ENCODE data around the gene ARHGAP29.
A peak's percentile ranks its signal among the peaks of the same experiment; 100 is the strongest.

Gene ARHGAP29

GRCh38 chr1:94237291-94238226, at the start of gene ARHGAP29:
Gene ARHGAP29, minus strand, starts transcription at chr1:94237584. Its CDS starts 5,973 bp downstream, at chr1:94231611.
- DNase-seq = peak; percentile 49

- DNase-seq = no peak
These were observed 49.6 kb upstream of the ARHGAP29 start for GRCh38 chr1:94286864-94287437.

- no peak for DNase-seq
These were observed 47.8 kb upstream of the ARHGAP29 start for GRCh38 chr1:94285031-94285654.

DNA sequence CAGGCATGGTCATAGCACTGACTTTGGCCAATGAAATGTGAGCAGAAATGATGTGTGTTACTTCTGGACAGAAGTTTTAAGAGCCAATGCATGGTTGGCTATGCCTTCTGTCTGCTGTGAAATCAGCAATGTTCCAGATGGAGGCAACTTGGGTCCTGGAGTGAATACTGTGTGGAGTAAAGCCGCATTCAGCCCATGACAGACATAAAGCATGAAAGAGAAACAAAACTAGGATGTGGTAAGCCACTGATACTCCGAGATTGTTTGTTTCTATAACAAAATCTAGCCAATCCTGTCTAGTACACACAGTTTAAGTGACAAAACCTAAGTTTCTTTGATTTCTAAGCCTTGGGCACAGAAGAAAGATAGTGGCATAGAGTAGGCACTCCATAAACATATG, 47.1 kb upstream of the ARHGAP29 start:
- DNase-seq = no peak

- DNase-seq = no peak
These were observed 46.1 kb upstream of the ARHGAP29 start for GRCh38 chr1:94283462-94283861.

GRCh38 chr1:94282143-94282711, 44.8 kb upstream of the ARHGAP29 start:
- DNase-seq = no peak

DNA sequence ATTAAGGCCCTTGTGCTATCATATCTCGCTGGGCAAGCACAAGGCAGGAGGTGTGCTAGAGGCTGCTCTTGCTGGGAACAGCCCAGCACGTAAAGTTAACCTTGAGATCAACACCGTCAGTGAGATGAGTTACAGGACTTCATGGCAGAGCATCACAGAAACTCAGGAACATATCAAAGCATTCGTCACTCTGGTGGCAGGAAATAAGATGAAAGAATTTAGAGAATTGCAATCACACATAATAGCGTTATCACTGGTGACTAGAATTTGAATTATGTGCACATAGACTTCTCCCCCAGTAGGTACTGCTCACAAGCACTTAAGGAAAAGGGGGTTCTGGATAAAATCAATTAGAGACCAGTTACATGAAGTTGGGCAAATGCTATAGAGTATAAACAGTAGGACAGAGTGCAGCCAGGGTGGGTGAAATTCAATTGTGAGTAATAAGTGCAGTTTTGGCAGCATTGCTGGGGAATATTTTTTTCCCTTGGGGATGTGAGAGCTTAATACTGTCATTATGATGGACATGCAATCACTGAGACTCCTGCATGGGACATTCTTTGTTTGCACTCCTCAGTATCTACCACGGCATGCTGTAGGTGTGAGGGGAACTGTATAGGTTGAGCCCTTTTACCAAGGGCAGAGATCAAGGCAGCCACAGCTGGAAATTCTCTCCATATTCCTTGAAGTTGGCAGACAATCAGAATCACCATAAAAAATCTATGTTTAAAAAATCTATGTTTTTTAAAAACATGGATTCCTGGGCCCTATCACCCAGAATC, 44.2 kb upstream of the ARHGAP29 start:
- no peak for DNase-seq

- DNase-seq = no peak
These were observed 43.2 kb upstream of the ARHGAP29 start for GRCh38 chr1:94280541-94280940.

GRCh38 chr1:94279462-94279861, 42.1 kb upstream of the ARHGAP29 start:
- DNase-seq = no peak

DNA sequence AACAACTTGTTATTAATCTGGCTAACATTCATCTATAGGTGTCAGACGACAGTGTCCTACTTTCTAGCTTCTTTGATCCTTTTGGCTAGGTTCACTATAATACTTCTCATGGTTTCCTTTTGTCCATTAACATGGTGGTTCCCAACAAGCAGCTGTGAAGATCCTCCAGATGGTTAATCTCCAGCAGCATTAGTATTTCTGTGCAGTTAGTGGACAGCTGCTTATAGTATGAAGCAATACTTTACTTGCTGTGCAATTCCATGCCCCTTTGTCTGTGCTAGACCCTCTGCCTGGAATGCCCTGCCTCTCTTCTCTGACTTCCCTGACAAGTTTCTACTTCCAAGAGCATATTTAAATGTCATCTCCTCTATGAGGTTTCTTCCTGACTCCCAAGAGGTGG, 41.7 kb upstream of the ARHGAP29 start:
- DNase-seq = no peak

DNA sequence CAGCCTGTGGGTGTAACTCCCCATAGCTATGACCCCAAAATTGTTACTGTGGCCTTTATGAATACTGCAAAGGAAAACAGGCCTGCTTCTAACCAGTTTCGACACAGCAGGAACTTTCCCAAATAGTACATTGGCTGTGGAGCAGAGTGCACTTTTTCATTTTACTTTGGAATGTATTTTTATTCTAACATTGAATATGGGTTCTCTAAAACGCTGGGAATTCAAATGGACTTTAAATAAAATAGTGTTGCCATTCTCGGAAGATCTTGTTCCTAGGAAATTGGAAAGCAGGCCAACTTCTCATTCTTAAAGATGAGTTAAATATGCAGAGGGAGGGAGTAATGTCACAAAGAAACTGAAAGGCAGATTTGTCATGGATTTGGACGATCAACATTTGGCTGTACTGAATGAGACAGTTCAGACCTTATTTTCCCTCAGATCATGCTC, 39.6 kb upstream of the ARHGAP29 start:
- no peak for DNase-seq

- no peak for DNase-seq
These were observed 37.7 kb upstream of the ARHGAP29 start for GRCh38 chr1:94275083-94275482.

DNA sequence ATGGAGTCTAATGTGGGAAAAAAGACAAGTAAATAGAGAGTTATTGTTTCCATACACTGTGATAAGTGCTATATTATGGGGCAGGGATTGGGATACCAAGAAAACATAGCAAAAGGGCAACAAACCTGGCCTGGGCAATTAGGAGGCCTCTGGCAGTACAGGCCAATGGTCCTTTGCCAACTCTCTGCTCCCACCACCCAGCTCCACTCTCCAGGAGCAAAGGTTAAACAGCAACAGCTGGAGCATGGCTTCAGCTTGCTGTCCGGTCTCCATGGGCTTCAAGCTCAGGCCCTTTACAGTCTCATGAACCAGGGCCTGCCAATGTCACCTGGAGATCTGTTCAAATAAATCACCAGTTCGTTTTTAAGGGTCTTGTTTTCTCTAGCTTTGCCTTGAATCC, 37.2 kb upstream of the ARHGAP29 start:
- DNase-seq = no peak

GRCh38 chr1:94273111-94273510, 35.7 kb upstream of the ARHGAP29 start:
- DNase-seq = no peak

DNA sequence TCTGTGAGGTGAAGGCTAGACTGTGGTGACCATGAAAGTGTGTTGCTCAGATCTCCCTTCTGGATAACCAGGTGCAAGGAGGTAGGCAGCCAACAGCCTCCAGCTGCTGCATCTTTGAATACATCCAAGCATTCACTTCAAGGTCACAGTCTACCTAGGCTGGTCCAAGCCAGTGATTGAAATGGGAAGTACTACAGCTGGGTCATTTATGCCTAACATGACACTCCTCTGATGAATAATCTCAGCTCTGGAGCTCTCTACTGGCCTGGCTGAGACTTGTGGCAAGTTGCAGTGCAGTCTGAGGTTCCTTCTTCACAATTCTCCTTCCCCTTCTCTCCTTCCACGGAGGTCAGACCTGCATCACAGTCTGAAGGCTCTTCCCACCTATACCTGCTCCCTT, 35.0 kb upstream of the ARHGAP29 start:
- DNase-seq = no peak

DNA sequence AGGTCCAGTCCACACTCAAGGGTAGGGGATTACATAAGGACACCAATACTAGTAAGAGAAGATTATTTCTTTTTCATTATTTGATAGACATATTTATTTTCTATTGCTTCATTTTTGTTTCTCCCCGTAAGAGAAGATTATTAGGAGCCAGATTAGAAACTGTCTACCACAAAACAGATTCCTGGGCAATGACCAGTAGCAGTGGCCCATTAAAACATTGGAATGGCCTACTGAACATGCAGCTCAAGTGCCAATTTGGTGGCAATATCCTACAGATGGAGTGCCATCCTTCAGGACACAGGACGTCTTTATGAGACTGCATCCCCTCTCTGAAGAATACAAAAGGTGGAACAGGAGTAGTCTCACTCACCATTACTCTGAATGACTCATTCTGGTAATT, 34.0 kb upstream of the ARHGAP29 start:
- no peak for DNase-seq

DNA sequence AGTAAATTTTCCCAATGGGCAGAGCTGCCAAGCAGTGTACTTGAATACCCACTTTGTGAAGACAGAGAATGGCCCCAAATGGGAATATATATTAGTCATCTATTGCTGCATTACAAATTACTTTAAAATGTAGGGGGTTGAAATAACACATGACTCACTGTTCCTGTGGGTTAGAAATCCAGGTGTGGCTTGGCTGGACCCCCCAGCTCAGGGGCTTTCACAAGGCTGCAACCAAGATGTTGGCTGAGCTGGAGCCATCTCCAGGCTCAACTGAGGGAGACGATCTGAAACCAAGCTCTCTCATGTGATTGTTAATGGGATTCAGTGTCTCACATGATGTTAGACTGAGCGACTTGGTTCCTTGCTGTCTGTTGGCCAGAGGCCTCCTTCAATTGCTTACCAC, 33.4 kb upstream of the ARHGAP29 start:
- DNase-seq = no peak

- no peak for DNase-seq
These were observed 32.5 kb upstream of the ARHGAP29 start for GRCh38 chr1:94269921-94270320.

GRCh38 chr1:94265906-94266305, 28.5 kb upstream of the ARHGAP29 start:
- DNase-seq = no peak

- DNase-seq = no peak
These were observed 27.6 kb upstream of the ARHGAP29 start for GRCh38 chr1:94265011-94265422.

- no peak for DNase-seq
These were observed 23.4 kb upstream of the ARHGAP29 start for GRCh38 chr1:94260635-94261387.
